Renal cortex interstitium (tissue), 11 donors: ENCODE data around the gene MRPL42. TPM values are rescaled to one million over a fixed set of nuclear protein-coding genes. Genes with fewer than 3 reads are reported as not detected.
"Not testable (repeated sequence)": the region's sequence is repeated elsewhere in the genome, so short reads cannot be mapped to it uniquely, and the experiment has no call there.

Experiments used
- DNase-seq, 11 donors: peaks; one replicate each; pipeline ENCODE4 v3.0.0-alpha.2; 2013; ENCODE audit warnings: low read depth in 9 of 11, low spot score in 4 of 11; ENCODE audit errors: extremely low read depth in 1 of 11
- polyA plus RNA-seq, 3 donors: library from polyadenylated mRNA; unstranded; fragments of 120-200 nt; gene quantifications; one replicate each; pipeline ENCODE4 v1.2.1, GENCODE V29; 2013; ENCODE audit not compliant: insufficient read length in 3 of 3

The MRPL42 gene
- polyA plus RNA-seq, 3 donors: 65.1 to 75.3 (median 67.6) TPM

GRCh38 chr12:93521225-93522080, 54.1 kb downstream of the MRPL42 start:
- no peak for DNase-seq

DNA sequence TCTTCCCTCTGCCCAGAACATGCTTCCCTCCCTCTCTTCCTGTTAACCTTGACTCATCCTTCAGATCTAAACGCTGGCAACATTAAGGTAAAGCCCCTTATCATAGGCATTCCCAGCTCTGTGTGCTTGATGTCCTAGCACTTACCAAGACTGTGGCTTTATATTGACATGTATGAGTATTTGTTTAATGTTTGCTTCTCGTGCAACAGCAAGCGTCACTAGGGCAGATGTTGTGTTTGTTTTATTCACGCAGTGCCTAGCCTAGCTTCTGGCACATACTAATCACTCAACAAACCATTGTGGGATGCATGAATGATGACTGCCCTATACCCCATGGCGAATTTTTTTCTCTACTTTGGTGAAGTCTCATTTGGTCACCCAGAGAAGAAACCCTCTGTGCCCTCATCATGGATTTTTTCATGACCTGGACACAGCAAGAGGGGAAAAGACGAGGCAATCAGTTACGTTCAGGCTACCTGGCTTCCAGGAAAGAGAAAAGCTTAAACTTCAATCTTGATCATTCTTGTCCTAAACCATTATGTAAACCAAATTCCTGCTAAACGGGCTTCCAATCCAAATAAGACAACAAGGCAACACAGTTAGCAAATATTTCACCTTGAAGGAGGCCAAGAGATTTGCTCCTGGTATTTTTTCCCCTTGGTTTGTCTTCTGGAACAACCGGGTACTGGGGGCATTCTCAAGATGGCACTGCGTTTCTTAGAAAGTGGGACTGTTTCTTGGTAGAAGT, 57.2 kb downstream of the MRPL42 start:
- DNase-seq: no peak

GRCh38 chr12:93526786-93527428, 59.6 kb downstream of the MRPL42 start:
- DNase-seq: no peak

DNA sequence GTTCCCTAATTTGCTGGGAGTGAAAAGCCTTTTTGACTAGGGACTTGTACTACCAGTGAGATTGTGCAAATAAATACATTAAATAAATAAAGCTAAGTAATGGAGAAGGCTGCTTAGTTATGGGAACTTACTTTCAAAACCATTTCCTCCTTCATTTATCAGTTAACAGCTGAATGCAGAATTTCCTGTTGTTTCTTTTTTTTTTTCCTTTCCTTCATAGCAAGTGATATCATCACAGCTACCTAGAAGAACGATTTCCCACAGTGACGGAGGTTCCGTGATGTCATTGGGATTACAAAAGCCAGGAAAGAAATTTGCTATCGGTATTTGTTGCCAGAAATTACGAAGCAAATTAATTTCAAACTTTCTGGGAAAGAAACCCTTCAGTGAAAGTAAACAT, 63.0 kb downstream of the MRPL42 start:
- DNase-seq: no peak

GRCh38 chr12:93533310-93533709, 66.0 kb downstream of the MRPL42 start:
- DNase-seq: no peak

- no peak for DNase-seq
Measured at GRCh38 chr12:93536111-93536765, 68.9 kb downstream of the MRPL42 start.

- DNase-seq: no peak
Measured at GRCh38 chr12:93536766-93537488, 69.6 kb downstream of the MRPL42 start.

GRCh38 chr12:93537769-93538168, 70.5 kb downstream of the MRPL42 start:
- DNase-seq: no peak

- DNase-seq: no peak
Measured at GRCh38 chr12:93539821-93540220, 72.5 kb downstream of the MRPL42 start.

DNA sequence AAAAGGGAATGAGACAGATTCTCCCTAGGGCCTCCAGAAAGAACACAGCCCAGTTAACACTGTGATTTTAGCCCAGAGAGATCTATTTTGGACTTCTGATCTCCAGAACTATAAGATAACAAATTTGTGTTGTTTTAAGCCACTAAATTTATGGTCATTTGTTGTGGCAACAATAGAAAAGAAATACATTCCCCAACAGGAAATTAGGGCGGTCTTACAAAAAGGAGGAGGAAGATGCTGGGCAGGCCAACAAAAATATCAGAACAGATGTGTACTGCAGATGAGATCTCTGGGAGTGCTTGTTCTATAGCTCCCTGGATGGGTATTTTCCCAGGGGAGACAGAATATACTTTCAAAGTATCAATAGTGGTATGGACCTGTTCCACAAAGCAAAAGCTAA, 73.2 kb downstream of the MRPL42 start:
- DNase-seq: peak in 10 of 11 donors; percentile 15 to 53 (median 32)

GRCh38 chr12:93541578-93542225, 74.4 kb downstream of the MRPL42 start:
- no peak for DNase-seq

- DNase-seq: no peak
Measured at GRCh38 chr12:93547778-93548177, 80.5 kb downstream of the MRPL42 start.

DNA sequence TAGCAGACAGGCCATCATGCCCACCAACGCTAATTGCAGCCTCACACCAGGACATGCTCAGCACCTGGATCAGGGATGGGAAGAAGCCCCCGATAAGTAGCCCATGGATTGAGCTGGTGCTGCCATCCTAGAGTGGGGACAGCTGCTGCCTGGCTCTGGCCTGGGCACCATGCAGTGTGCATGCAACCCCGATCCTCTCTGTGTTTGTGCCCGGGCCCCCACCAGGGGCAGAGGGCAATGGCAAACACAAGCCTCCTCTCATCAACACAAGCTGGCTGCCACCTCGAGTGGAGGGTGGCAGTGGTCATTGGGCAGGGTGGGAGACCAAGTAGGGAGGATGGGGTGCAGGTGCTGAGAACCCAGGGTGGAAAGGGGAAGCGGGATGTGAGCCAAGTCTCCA, 81.9 kb downstream of the MRPL42 start:
- no peak for DNase-seq

DNA sequence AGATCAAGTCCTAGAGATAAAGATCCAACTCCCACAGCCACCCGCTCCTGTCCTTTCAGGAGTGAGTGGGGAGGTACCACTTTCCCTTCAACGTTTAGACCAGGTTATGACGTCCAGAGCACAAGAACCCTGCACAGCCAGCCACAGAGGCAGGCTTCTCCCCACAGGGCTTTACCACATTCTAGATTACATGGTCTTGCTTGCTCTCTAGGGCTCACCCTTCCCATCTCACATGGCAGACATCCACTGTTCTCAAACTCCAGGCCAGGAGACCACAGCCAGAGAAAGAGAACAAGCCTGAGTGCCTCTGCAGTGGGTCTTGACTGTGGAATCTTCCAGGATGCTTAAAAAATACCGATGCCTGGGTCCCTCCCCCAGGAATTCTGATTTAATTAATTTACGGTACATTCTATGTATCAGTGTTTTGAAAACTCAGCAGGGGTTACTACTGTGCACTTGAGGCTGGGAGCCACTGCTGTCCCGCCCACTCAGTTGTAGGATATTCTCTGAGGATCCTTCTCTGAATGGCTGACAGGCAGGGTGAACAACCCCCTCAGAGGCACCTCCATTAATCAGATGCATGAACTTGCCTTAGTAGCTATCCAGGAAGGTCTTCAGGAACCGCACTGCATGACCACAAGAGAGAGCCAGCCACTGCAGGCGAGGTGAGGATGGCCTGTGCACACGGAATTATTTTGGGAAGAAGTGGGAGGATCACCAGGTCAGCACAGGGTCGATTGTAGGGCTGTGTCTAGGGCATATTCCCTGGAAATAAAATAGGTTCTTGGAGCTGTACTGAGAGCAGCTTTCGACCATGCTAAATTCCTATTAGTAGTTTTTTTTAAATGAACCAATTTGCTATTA, 83.7 kb downstream of the MRPL42 start:
- DNase-seq: no peak

- DNase-seq: no peak
Measured at GRCh38 chr12:93552427-93552826, 85.1 kb downstream of the MRPL42 start.

DNA sequence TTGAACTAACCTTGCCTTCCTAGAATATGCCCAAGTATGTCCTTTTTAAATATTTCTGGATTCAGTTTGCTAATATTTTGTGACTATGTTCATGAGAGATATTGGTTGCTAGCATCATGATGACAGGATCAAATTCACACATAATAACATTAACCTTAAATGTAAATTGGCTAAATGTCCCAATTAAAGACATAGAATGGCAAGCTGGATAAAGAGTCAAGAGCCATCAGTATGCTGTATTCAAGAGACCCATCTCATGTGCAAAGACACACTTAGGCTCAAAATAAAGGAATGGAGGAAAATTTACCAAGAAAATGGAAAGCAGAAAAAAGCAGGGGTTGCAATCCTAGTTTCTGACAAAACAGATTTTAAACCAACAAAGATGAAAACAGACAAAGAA, 90.6 kb downstream of the MRPL42 start:
- not testable (repeated sequence) for DNase-seq

DNA sequence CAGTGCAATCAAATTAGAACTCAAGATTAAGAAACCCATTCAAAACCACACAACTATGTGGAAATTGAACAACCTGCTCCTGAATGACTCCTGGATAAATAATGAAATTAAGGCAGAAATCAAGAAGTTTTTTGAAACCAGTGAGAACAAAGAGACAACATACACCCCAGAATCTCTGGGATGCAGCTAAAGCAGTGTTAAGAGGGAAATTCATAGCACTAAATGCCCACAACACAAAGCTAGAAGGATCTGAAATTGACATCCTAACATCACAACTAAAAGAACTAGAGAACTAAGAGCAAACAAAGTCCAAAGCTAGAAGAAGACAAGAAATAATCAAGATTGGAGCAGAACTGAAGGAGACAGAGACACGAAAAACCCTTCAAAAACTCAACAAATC, 91.4 kb downstream of the MRPL42 start:
- DNase-seq: not testable (repeated sequence)
